ENCODE data around the gene PLAU.

Gene PLAU

DNA sequence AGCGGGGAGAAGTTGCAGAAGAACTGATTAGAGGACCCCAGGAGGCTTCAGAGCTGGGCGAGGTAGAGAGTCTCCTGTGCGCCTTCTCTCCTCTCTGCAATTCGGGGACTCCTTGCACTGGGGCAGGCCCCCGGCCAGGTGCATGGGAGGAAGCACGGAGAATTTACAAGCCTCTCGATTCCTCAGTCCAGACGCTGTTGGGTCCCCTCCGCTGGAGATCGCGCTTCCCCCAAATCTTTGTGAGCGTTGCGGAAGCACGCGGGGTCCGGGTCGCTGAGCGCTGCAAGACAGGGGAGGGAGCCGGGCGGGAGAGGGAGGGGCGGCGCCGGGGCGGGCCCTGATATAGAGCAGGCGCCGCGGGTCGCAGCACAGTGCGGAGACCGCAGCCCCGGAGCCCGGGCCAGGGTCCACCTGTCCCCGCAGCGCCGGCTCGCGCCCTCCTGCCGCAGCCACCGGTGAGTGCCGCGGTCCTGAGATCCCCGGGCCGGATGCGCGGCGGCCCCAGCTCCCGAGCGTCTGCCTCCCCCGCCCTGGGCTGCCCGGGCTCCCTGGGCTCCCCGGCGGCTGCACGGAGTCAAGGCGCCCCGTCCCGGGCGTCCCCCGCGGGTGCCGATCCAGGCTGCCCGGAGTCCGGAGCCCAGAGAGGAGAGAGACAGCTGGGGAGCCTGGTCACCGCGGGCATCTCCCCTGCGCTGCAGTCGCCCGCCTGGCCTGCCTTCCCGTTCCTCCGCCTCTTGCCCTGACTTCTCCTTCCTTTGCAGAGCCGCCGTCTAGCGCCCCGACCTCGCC, at the start of gene PLAU:
TSS of gene PLAU (plus strand) at position 369 of the 789 bp plus-strand sequence. CDS start 424 bp downstream, outside the sequence.
- TF ChIP-seq GATA2 (IDR thresholded peaks at IDR 0.05; ENCODE audit: low read depth, low read length) (no peak), GATA3 (IDR thresholded peaks at IDR 0.05; ENCODE audit: low read depth, low read length) (no peak)

DNA sequence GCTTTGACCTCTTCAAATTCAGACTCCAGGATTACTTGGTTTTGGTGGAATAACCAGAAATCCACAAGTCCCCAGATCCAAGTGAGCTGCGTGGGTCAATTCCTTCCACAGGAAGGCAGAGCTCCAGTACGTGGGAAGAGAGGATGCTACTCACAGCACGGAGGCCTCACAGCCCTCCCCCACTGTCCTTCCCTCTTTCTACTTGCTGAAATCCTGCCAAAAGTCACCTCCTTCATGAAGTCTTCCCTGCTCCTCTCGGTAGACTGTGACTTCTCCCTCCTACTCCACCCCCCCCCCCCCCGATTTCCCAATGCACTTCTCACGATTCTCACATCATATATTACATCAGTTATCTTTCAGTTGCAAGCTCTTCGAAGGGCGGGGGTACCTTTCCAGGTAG, 48.9 kb upstream of the PLAU start:
- TF ChIP-seq GATA2 (IDR thresholded peaks at IDR 0.05; ENCODE audit: low read depth, low read length), result no peak
- TF ChIP-seq GATA3 (IDR thresholded peaks at IDR 0.05; ENCODE audit: low read depth, low read length), result no peak

DNA sequence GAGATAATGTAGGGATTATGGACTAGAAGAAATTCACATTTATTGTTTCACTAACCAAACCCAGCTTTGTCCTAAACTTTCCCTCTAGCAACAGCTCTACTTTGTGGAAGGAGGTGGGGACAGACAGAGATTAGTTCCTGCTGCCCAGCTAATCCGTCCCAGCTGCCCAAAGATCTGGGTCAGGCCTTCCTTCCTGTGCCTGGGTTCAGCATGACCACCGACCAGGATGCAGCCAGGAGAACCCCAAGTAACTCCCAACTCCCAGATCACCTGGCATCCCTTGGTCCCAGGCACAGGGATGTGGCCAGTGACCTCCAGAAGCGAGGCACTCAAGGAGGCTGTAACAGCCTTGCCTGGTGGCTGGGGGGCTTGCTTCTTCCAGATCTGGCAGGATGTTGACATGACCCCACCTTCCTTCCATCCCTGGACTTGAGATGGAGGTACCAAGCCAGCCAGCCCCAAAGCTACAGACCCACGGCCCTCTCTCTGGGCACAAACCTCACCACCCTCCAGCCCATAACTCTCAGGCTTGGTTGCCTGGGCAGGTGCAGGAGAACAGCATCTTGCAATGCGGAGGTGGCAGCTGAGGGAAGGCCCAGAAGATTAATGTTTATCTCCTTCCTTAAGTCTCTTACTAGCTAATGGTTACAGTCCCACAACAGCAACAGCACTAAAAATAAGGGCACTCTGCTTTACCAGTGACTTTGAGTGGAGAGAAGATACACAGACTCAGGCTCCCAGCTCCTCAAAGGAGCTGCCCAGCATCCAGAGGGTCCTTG, 47.7 kb upstream of the PLAU start:
- TF ChIP-seq GATA3 (IDR thresholded peaks at IDR 0.05; ENCODE audit: low read depth, low read length) (no peak), GATA2 (IDR thresholded peaks at IDR 0.05; ENCODE audit: low read depth, low read length) (no peak)

DNA sequence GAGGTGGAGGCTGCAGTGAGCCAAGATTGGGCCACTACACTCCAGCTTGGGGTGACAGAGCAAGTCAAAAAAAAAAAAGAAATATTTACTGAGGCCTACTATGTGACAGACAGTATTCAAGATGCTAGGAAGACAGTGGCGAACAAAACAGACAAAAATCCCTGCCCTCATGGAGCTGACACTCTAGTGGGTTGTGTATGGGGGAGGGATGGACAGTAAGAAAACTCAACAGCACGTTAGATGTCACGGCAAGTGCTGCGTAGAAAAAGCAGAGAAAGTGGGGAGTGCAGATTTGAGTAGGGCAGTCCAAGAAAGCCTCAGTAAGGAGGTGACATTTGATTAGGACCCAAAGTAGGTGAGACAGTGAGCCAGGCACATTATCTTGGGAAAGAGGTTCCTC, 46.7 kb upstream of the PLAU start:
- no peak for TF ChIP-seq GATA2 (IDR thresholded peaks at IDR 0.05; ENCODE audit: low read depth, low read length)
- TF ChIP-seq GATA3 (IDR thresholded peaks at IDR 0.05; ENCODE audit: low read depth, low read length), result no peak

DNA sequence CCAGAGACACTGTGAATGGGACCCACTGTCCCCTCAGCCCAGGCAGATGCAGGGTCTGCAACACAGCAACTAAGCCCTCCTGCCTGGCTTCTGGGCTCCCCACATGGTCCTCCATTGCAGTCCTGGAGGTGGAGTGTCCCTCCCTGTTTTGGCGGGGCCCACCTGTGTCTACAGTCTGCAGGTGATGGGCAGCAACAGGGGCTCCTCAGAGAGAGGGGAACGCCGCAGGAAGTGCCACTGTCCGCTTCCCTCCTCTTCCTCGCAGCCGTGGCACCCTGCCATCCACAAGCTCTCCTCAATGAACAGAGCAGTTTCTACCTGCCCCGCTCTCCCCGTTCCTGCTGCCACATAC, 45.8 kb upstream of the PLAU start:
- TF ChIP-seq GATA3 (IDR thresholded peaks at IDR 0.05; ENCODE audit: low read depth, low read length), result no peak
- TF ChIP-seq GATA2 (IDR thresholded peaks at IDR 0.05; ENCODE audit: low read depth, low read length), result no peak

DNA sequence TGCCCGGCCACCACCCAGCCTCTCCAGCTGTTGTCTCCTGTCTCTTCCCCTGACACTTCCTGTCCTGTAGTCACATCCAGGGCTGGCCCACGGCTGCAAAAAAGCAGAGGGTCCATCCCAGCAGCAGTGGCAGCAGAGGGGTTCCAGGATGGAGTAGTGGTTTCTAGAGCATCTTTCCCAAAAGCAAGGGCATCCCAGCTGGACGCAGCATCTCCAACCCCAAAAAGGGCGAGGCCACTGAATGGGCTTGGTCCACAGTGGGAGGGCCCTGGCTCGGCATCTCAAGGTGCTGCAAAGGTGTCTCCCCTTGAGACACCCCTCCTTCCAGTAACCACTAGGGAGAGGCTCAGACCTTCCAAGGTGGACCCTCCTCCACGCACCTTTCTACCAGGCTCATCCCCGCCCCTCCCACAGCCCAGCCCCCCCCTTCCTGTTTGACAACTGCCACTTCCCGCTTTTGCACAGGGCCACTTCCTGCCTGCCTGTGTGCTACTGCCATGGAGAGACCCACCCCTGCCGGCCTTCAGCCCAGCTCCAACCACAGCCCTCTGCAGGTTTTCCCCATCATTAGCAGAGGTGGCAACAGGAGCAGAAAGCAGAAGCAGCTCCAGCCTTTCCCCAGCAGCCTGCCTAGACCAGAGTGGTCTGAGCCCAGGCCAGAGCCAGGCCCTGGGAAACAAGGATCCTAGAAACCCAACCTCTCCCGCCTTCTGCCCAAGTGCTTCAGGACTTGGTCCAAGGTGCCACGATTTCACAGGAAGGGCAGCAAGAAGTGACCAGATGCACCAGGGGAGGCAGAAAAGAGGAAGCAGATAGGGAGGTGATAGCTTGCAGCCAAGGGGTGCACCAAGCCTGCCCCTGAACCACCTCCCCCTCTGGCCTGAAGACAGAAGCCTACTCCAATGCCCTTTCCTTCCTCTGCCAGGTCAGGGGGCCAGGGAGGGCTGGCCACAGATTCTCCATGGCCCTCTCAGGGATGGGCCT, 45.2 kb upstream of the PLAU start:
- TF ChIP-seq GATA3 (IDR thresholded peaks at IDR 0.05; ENCODE audit: low read depth, low read length), result no peak
- TF ChIP-seq GATA2 (IDR thresholded peaks at IDR 0.05; ENCODE audit: low read depth, low read length), result no peak

DNA sequence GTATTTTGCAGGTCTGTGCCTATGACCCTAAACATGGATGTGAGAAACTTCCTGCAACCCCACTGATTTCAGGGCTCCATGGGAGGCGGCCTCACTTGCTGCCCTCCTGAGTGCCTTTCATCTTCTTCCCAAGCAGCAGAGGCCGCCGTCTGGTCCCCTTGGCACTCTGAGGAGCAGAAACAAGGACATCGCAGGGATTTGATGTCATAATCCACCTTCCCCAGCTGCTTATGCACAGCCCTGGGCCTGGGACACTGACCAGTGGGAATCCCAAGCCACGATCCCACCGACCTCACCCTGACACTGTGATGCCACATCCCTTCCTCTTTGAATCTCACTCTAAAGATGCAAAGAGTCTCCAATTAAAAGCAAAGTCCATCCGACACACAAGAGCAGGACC, 44.3 kb upstream of the PLAU start:
- TF ChIP-seq GATA2 (IDR thresholded peaks at IDR 0.05; ENCODE audit: low read depth, low read length), result no peak
- no peak for TF ChIP-seq GATA3 (IDR thresholded peaks at IDR 0.05; ENCODE audit: low read depth, low read length)

DNA sequence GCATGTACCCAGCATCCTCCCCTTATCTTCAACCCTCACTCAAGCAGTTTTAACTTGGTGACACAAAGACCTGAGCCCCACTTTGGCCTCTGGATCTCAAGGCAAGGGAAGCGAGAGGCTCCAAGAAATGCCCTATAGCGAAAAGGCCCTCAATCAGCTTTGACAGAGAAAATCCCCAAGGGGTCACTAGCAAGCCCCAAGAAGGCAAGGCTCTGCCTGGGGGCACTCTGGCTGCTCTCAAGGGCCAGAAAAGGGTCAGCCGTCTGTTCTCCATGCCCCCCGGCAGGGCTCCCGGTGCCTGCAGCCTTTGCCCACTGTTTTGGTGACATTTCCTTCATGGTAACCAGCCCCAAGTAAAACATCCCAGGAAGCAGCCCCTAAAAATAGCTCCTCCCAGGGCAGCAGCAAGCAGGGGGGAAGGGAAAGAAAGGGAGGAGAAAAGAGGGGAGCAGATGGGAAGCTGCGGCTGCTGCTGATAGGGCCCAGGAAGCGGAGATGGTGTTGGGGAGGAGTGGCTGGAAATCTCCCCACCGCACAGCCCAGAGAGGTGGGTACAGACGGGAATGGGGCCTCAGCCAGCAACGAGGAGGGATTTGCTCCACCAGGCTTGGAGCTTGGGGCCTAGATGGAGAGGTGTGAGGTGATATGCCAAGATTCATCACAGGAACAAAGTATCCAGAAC, 43.7 kb upstream of the PLAU start:
- TF ChIP-seq GATA2 (IDR thresholded peaks at IDR 0.05; ENCODE audit: low read depth, low read length), result no peak
- no peak for TF ChIP-seq GATA3 (IDR thresholded peaks at IDR 0.05; ENCODE audit: low read depth, low read length)

DNA sequence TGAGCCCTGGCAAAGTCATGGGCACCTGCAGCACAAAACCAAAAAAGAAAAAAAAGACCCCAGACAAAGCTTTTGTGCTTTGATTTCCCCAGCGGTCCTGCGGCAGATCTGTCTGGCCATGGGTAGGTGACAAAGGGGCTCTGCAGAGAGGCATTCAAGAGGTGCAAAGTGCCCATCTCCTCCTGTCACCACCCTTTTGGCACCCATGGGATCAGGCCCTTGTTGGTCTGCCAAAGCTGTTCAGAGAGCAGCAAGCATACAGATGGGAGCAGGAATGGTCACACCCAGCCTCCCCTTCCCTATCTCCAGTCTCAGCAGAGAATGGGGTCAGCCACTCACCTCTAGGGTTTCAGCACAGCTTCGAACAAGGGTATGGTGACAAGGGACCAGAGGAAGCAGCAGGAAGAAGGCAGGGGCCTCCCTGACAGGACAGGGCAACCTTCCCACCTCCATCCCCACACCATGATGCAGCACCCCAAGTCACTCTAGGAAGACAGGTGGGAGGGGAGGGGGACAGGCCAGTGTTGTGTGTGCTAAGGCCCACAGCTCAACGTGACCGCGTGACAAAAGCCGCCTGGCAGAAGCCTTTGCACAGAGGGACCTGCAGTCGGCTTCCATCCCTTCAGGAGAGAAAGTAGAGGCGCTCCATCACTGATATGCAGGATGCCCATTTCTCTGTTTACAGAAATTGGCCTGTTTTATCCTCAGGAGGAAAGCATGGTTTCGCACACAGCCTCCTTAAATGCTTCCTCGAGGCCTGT, 42.9 kb upstream of the PLAU start:
- no peak for TF ChIP-seq GATA2 (IDR thresholded peaks at IDR 0.05; ENCODE audit: low read depth, low read length)
- no peak for TF ChIP-seq GATA3 (IDR thresholded peaks at IDR 0.05; ENCODE audit: low read depth, low read length)

DNA sequence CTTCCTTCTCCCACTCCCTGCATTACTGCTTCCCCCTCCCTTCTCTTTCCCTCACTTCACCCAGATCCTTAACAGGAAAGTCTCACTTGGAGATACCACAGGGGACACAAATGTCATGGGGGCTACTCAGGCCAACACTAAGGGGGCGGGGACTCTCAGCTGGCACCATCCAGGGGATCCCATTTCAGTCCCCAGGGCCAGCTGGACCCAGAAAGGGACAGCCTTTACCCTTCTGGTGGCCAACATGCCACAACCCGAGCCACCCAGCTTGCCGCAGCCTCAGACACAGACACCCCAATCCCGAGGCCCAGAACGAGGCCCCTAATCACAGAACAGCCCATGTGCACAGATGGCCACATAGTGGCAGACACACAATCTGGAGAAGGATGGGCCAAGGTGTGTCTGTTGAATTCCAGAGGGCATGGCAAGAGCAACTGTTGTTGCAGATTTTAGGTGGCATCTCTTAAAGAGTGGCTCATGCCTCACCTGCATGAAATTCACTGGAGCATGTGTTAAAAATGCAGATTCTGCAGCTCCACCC, 42.2 kb upstream of the PLAU start:
- no peak for TF ChIP-seq GATA3 (IDR thresholded peaks at IDR 0.05; ENCODE audit: low read depth, low read length)

DNA sequence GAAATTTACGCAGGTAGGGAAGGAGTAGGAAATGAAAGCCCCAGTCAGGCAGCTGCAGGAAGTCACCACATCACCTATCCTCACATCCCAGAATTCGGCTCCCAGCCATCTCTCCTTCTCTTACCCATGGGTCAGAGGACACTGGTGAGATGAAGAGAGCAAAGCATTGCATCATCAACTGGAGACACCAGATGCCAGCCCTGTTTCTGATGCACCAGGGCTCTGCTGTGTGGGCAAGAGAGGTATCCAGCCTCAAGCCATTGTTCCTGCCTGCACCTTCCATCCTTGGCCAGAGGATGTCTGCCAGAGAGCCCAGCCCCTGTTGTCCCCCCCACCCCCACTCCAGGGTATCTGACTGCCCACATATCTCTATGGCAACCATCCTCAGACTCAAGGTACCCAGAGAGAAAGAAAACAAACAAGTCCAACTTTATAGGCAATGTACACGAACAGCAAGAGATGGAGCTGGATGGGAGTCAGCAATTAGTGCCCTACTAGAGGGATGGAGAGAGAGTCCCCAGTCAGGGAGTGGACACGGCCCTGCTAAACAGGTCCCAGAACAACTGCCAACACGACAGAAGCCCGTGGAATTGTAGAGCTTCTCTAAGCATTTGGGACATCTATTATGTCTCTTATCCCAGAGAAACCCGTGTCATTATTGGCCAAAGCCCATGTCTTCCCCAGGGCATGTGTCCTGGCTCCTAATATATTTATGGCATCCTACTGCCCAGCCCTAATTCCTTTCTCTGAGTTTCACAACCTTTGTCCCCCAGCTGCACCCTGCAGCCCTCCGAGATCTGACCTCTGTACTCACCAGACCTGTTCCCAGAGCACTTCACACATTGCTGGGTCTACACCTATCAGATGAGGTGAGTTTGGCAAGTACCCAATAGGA, 39.4 kb upstream of the PLAU start:
- TF ChIP-seq GATA2 (IDR thresholded peaks at IDR 0.05; ENCODE audit: low read depth, low read length) (no peak), GATA3 (IDR thresholded peaks at IDR 0.05; ENCODE audit: low read depth, low read length) (no peak)

Measured in SH-SY5Y (cell line).